ENCODE results near the gene KIF5A.
A peak's percentile ranks its signal among the peaks of the same experiment; 100 is the strongest.
"Not testable (repeated sequence)": the region's sequence is repeated elsewhere in the genome, so short reads cannot be mapped to it uniquely, and the experiment has no call there.

Gene KIF5A

DNA sequence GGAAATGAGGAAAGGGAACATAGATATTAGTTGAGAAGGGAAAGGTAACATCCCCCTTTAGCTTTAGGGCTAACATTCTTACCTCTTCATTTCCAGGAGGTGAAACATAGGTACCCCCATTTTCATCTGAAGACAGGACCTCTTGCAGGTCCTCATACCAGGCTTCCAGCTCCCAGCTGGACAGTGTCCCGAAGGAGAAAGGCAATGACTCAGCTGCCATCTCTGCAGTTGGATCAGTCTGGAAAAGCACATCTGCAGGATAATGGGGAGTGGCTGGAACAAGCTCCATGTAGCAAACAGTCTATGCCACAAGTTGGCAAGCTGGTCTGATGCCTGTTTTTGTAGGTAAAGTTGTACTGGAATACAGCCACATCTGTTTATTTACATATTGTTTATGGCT, 32.7 kb upstream of the KIF5A start:
- H3K9me3 ChIP-seq (ENCODE audit: insufficient read depth, low read length), result no peaks in the 10 kb centered on the region
- H3K27ac ChIP-seq (ENCODE audit: low read depth, low read length), result no peak overlapping the region
- no peak overlapping the region for H3K4me2 ChIP-seq (ENCODE audit: low read depth, low read length, poor library complexity, severe bottlenecking)
- H2AFZ ChIP-seq (ENCODE audit: low read depth, low read length, severe bottlenecking), result no peak overlapping the region
- no peak overlapping the region for H3K4me3 ChIP-seq (ENCODE audit: insufficient read depth, low read length, poor library complexity, severe bottlenecking)
- no peak overlapping the region for H3K9ac ChIP-seq (ENCODE audit: low read length)
- H4K20me1 ChIP-seq (ENCODE audit: low read depth, low read length), result no peaks in the 10 kb centered on the region; the same call in 1 of the 2 replicates
- H3K36me3 ChIP-seq (ENCODE audit: low read length), result peaks cover 20% of the 10 kb centered on the region
- H3F3A ChIP-seq (ENCODE audit: insufficient read depth), result peaks cover 54% of the 10 kb centered on the region
- H3K9me2 ChIP-seq (replicated peaks; ENCODE audit: insufficient read depth, low read length), result no peaks in the 10 kb centered on the region
- no peaks in the 10 kb centered on the region for H3K27me3 ChIP-seq (ENCODE audit: low read length)
- peaks cover 22% of the 10 kb centered on the region for H3K79me2 ChIP-seq (ENCODE audit: insufficient read depth, low read length)
- TF ChIP-seq, protein P1, sequence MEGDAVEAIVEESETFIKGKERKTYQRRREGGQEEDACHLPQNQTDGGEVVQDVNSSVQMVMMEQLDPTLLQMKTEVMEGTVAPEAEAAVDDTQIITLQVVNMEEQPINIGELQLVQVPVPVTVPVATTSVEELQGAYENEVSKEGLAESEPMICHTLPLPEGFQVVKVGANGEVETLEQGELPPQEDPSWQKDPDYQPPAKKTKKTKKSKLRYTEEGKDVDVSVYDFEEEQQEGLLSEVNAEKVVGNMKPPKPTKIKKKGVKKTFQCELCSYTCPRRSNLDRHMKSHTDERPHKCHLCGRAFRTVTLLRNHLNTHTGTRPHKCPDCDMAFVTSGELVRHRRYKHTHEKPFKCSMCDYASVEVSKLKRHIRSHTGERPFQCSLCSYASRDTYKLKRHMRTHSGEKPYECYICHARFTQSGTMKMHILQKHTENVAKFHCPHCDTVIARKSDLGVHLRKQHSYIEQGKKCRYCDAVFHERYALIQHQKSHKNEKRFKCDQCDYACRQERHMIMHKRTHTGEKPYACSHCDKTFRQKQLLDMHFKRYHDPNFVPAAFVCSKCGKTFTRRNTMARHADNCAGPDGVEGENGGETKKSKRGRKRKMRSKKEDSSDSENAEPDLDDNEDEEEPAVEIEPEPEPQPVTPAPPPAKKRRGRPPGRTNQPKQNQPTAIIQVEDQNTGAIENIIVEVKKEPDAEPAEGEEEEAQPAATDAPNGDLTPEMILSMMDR (IDR thresholded peaks at IDR 0.05; ENCODE audit: insufficient read depth, low read length, poor library complexity, severe bottlenecking), result no peak

DNA sequence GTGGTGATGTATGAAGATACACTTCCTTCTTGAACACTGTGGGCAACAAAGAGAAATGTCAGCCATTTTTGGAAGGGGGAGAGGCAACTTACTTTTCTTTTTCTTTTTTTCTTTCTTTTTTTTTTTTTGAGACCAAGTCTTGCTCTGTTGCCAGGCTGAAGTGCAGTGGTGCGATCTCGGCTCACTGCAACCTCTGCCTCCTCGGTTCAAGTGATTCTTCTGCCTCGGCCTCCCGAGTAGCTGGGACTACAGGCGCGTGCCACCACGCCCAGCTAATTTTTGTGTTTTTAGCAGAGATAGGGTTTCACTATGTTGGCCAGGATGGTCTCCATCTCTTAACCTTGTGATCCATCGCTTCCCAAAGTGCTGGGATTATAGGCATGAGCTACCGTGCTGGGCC, 32.1 kb upstream of the KIF5A start:
- Histone ChIP-seq H3F3A (ENCODE audit: insufficient read depth) (peaks cover 52% of the 10 kb centered on the region), H3K79me2 (ENCODE audit: insufficient read depth, low read length) (peaks cover 22% of the 10 kb centered on the region), H3K36me3 (ENCODE audit: low read length) (peaks cover 20% of the 10 kb centered on the region)
- not testable (repeated sequence) for H4K20me1 ChIP-seq (ENCODE audit: low read depth, low read length); H3K27ac ChIP-seq (ENCODE audit: low read depth, low read length); H3K9me2 ChIP-seq (replicated peaks; ENCODE audit: insufficient read depth, low read length); H3K27me3 ChIP-seq (ENCODE audit: low read length); H3K4me3 ChIP-seq (ENCODE audit: insufficient read depth, low read length, poor library complexity, severe bottlenecking); H2AFZ ChIP-seq (ENCODE audit: low read depth, low read length, severe bottlenecking); H3K9me3 ChIP-seq (ENCODE audit: insufficient read depth, low read length); H3K9ac ChIP-seq (ENCODE audit: low read length); H3K4me2 ChIP-seq (ENCODE audit: low read depth, low read length, poor library complexity, severe bottlenecking)

DNA sequence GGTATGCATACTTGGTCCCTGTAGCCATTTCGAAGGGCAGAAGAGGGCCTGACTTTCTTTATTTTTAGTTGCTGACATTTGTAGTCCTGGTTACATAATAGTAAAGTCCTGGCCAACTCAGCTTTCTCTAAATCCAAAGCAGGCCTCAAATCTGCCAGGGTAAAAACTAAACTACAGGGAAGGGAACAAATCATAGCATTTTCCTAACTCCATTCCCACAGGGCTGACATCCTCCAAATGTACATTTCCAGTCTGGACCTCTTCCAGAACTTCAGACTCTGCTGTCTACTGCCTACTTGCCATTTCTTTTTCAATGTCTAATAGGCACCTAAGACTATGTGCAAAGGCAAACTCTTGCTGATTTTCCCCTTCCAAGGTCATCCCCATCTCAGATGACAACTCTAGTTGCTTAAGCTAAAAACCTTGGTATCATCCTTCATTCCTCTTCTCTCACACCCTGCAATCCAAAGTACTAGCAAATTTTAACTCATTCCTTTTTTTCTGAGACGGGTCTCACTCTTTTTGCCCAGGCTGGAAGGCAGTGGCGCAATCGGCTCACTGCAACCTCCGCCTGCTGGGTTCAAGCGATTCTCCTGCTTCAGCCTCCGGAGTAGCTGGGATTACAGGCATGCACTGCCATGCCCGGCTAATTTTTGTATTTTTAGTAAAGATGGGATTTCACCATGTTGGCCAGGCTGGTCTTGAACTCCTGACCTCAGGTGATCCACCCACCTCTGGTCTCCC, 31.5 kb upstream of the KIF5A start:
- no peaks in the 10 kb centered on the region for H3K9me2 ChIP-seq (replicated peaks; ENCODE audit: insufficient read depth, low read length)
- no peak overlapping the region for H3K27ac ChIP-seq (ENCODE audit: low read depth, low read length)
- H3K4me2 ChIP-seq (ENCODE audit: low read depth, low read length, poor library complexity, severe bottlenecking), result peak overlapping the region; percentile 72
- H3K4me3 ChIP-seq (ENCODE audit: insufficient read depth, low read length, poor library complexity, severe bottlenecking), result no peak overlapping the region
- no peak for TF ChIP-seq EZH2phosphoT487 (conservative IDR thresholded peaks at IDR 0.05; ENCODE audit: low read length)
- TF ChIP-seq, protein P1 (IDR thresholded peaks at IDR 0.05; ENCODE audit: insufficient read depth, low read length, poor library complexity, severe bottlenecking), result no peak
- peaks cover 20% of the 10 kb centered on the region for H3K36me3 ChIP-seq (ENCODE audit: low read length)
- no peaks in the 10 kb centered on the region for H3K27me3 ChIP-seq (ENCODE audit: low read length)
- H3K9ac ChIP-seq (ENCODE audit: low read length), result no peak overlapping the region; the same call in 1 of the 2 replicates
- H4K20me1 ChIP-seq (ENCODE audit: low read depth, low read length), result no peaks in the 10 kb centered on the region; the same call in 1 of the 2 replicates
- H3F3A ChIP-seq (ENCODE audit: insufficient read depth), result peaks cover 49% of the 10 kb centered on the region
- no peaks in the 10 kb centered on the region for H3K9me3 ChIP-seq (ENCODE audit: insufficient read depth, low read length)
- H2AFZ ChIP-seq (ENCODE audit: low read depth, low read length, severe bottlenecking), result no peak overlapping the region
- peaks cover 26% of the 10 kb centered on the region for H3K79me2 ChIP-seq (ENCODE audit: insufficient read depth, low read length)

All from SU-DHL-6 (cell line).